H1 (cell line): ENCODE measurements around the gene TCF7L2. TPM values are rescaled to one million over a fixed set of nuclear protein-coding genes. Genes with fewer than 3 reads are reported as not detected.

Experiments
- CBX5 ChIP-seq: fragments of 300-800, 300-1000 bp; sonication (generic); IDR thresholded peaks from 2 replicates; pipeline ENCODE4 v1.7.1; 2016; ENCODE audit warnings: antibody characterized with exemption, low read length, low read depth
- CHD7 ChIP-seq: fragments of 300-600 bp; sonication (generic); IDR thresholded peaks from 2 replicates; pipeline ENCODE4 v1.7.1; 2012; ENCODE audit warnings: low read length, moderate library complexity, mild to moderate bottlenecking, inconsistent platforms; ENCODE audit not compliant: insufficient replicate concordance
- KDM4A ChIP-seq: IDR thresholded peaks from one replicate; pipeline ENCODE4 v1.7.1; 2012; ENCODE audit warnings: low read depth, mild to moderate bottlenecking, moderate library complexity, low read length, inconsistent platforms; ENCODE audit not compliant: severe bottlenecking
- POU5F1 ChIP-seq: IDR thresholded peaks from 2 replicates; pipeline ENCODE4 v1.6.1; 2011; ENCODE audit warnings: low read depth, mild to moderate bottlenecking, low read length, moderate library complexity
- RNF2 ChIP-seq: fragments of 200-900, 300-1000 bp; sonication (generic); IDR thresholded peaks from 2 replicates; pipeline ENCODE4 v1.7.1; 2016; ENCODE audit warnings: borderline replicate concordance, low read depth, mild to moderate bottlenecking, antibody characterized with exemption, low read length; ENCODE audit not compliant: poor library complexity, severe bottlenecking; ENCODE audit errors: missing control alignments
- RXRA ChIP-seq: IDR thresholded peaks from 2 replicates; pipeline ENCODE4 v1.6.1; 2011; ENCODE audit warnings: low read depth, mild to moderate bottlenecking, low read length, moderate library complexity; ENCODE audit not compliant: insufficient read depth
- SP1 ChIP-seq: IDR thresholded peaks from 2 replicates; pipeline ENCODE4 v1.6.1; 2011; ENCODE audit warnings: low read depth, low read length
- SP4 ChIP-seq: IDR thresholded peaks from 2 replicates; pipeline ENCODE4 v1.6.1; 2012; ENCODE audit warnings: low read length, inconsistent platforms
- TCF12 ChIP-seq: IDR thresholded peaks from 2 replicates; pipeline ENCODE4 v1.6.1; 2011; ENCODE audit warnings: low read depth, mild to moderate bottlenecking, low read length
- polyA plus RNA-seq, 7 experiments: library from polyadenylated mRNA; depleted of rRNA in 3 of 7; stranded (reverse) in 5 of 7; unstranded in 2 of 7; fragments of >200 nt in 5 of 7; fragments of 200-250 nt in 2 of 7; gene quantifications; 1 replicate in 5 of 7; 2 replicates in 1 of 7; 4 replicates in 1 of 7; pipeline versions ENCODE4 v1.2.1 to v1.2.3, GENCODE V29; 2011 to 2013; ENCODE audit warnings: missing spikeins in 2 of 7, mixed read lengths in 2 of 7
- total RNA-seq: library from RNA; stranded (reverse); fragmentation: NEBNext Ultra II Directional; extraction: Animal tissue kit (Norgen Biotek cat#: 25700); gene quantifications from 2 replicates; pipeline ENCODE4 v1.2.1, GENCODE V29; 2021

TCF7L2 gene
- total and polyA plus RNA-seq, 2 of the 8 experiments (the other 6 are each of a cell fraction or from before 2014, with no cell fraction given) = 33.9 to 67.3 TPM

- TF ChIP-seq CHD7 = no peak
- no peak for TF ChIP-seq CBX5
- TF ChIP-seq SP1 = no peak
- TF ChIP-seq POU5F1 = no peak
- no peak for TF ChIP-seq RNF2
- TF ChIP-seq SP4 = no peak
- TF ChIP-seq KDM4A = no peak
- no peak for TF ChIP-seq TCF12
- no peak for TF ChIP-seq RXRA
Measured at GRCh38 chr10:113056030-113056429, 106.0 kb downstream of the TCF7L2 start (continued).
